HUES48 (cell line): Measurements from ENCODE around the gene LRBA.
"Not testable (repeated sequence)": the region's sequence is repeated elsewhere in the genome, so short reads cannot be mapped to it uniquely, and the experiment has no call there.

Experiments used
- H3K27ac ChIP-seq: one replicate; pipeline ENCODE4 v1.7.0; 2013; ENCODE audit warnings: low read depth, low read length, inconsistent platforms
- H3K27me3 ChIP-seq: 2 replicates; pipeline ENCODE4 v1.6.1; 2013; ENCODE audit warnings: mild to moderate bottlenecking, low read length; ENCODE audit not compliant: control insufficient read depth, insufficient read depth
- H3K36me3 ChIP-seq: 2 replicates; pipeline ENCODE4 v1.6.1; 2013; ENCODE audit warnings: low read length; ENCODE audit not compliant: control insufficient read depth, insufficient read depth
- H3K4me1 ChIP-seq: 2 replicates; pipeline ENCODE4 v1.6.1; 2013; ENCODE audit warnings: mild to moderate bottlenecking, low read length; ENCODE audit not compliant: control insufficient read depth, insufficient read depth
- H3K4me3 ChIP-seq: 2 replicates; pipeline ENCODE4 v1.5.1; 2013; ENCODE audit warnings: mild to moderate bottlenecking, low read depth, low read length
- H3K9ac ChIP-seq: 2 replicates; pipeline ENCODE4 v1.6.1; 2013; ENCODE audit warnings: mild to moderate bottlenecking, low read depth, low read length, moderate library complexity
- H3K9me3 ChIP-seq: 2 replicates; pipeline ENCODE4 v1.6.1; 2013; ENCODE audit warnings: low read length; ENCODE audit not compliant: control insufficient read depth, insufficient read depth

The LRBA gene

DNA sequence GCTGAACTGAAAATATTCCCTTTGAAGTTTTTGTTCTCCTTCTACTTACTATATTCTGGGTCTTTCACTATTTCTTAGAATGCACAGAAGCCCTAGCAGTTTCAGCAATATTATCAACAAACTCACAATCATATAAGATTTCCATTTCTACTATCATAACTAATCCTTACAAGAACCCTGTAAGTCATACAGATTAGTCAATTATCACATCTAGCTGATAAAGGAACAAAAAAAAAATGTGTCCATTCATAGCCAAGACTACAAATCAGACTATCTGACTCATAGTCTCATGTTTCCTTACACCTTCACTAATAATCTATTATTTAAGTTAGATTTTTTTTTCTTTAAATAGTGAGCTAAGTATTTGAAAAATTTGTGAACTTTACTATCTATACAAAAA, 72.5 kb downstream of the LRBA start:
- no peaks in the 10 kb centered on the region for H3K9me3 ChIP-seq
- no peaks in the 10 kb centered on the region for H3K27me3 ChIP-seq
- H3K36me3 ChIP-seq: no peaks in the 10 kb centered on the region
- H3K4me1 ChIP-seq: peaks cover 17% of the 10 kb centered on the region
- H3K9ac ChIP-seq: no peak overlapping the region
- no peak overlapping the region for H3K27ac ChIP-seq
- no peak overlapping the region for H3K4me3 ChIP-seq

DNA sequence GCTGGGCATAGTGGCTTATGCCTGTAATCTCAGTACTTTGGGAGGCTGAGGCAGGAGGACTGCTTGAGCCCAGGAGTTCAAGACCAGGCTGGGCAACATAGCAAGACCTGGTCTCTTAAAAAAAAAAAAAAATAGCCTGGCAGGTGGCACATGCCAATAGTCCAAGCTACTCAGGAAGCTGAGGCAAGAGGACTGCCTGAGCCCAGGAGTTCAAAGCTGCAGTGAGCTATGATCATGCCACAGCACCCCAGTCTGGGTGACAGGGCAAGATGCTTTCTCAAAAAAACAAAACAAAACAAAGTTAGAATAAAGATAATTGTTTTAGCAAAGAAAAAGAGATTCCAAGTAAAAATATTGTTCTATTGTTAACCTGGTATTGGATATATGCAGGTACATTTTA, 75.0 kb downstream of the LRBA start:
- no peak overlapping the region for H3K4me3 ChIP-seq
- H3K9me3 ChIP-seq: no peaks in the 10 kb centered on the region
- H3K27me3 ChIP-seq: no peaks in the 10 kb centered on the region

DNA sequence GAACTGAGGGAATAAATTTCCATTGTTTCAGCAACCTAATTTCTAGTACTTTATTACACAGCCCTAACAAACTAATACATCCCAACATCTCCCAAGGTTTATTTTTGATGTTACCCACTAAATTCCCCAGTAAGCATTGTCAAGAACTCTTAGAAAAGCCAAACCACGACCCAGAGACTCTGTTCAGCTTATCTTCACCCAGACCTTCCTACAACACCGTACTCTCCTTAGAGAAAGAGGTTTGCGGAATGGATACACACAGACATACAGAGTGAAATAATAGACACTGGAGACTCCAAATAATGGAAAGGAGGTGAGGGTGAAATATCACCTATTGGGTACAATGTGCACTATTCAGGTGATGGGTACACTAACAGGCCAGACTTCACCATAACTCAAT, 75.6 kb downstream of the LRBA start:
- Histone ChIP-seq H3K4me1 (peaks cover 15% of the 10 kb centered on the region), H3K27me3 (no peaks in the 10 kb centered on the region), H3K9me3 (no peaks in the 10 kb centered on the region), H3K4me3 (no peak overlapping the region), H3K36me3 (no peaks in the 10 kb centered on the region), H3K27ac (no peak overlapping the region), H3K9ac (no peak overlapping the region)

More for the DNA sequence above, 75.0 kb downstream of the LRBA start:
- Histone ChIP-seq H3K36me3 (no peaks in the 10 kb centered on the region), H3K4me1 (peaks cover 15% of the 10 kb centered on the region), H3K27ac (no peak overlapping the region), H3K9ac (no peak overlapping the region)

DNA sequence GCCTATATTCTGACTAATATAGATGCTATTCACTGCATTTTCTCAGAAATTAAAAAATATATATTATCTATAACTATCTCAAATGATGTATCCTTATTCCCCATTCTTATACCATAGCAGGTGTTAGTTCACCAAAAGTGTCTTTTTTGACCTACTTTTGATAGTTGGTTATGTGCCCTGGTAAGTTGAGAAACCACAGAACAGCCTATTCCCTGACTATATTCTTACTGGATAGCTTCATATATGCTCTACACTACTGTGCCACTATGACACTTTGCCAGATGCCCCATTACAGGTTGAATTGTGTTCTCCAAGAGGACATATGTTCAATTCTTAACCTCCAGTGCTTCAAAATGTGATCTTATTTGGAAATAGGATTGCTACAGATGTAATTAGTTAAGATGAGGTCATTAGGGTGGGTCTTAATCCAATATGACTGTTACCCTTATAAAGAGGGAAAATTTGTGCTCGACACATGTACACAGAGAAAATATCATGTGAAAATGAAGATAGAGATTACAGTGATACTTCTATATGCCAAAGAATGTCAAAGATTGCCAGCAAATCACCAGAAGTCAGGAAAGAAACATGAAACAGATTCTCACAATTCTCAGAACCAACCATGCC, 76.1 kb downstream of the LRBA start:
- H3K4me3 ChIP-seq: no peak overlapping the region
- H3K27me3 ChIP-seq: no peaks in the 10 kb centered on the region
- H3K36me3 ChIP-seq: no peaks in the 10 kb centered on the region
- H3K9me3 ChIP-seq: no peaks in the 10 kb centered on the region
- peak overlapping the region; percentile 65 for H3K27ac ChIP-seq
- H3K4me1 ChIP-seq: peaks cover 15% of the 10 kb centered on the region
- no peak overlapping the region for H3K9ac ChIP-seq

DNA sequence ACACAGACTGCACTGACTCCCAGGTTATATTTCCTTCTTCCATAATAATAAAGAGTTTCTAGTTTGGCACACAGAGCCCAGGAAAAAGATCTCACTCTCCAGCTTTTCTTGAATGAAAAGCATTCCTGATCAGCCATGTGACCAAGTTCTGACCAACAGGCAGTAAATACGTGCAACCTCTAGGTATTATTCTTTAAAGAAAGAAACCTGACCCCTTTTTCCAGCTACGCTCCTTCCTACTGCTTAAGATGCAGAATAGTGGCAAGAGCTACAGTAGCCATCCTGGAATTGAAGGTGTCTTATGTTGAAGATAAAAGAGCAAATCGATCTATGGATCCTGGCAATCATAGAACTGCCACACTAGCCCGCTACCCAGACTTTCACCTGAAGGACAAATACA, 76.7 kb downstream of the LRBA start:
- Histone ChIP-seq H3K27ac (peak overlapping the region; percentile 66), H3K4me3 (no peak overlapping the region), H3K9me3 (no peaks in the 10 kb centered on the region), H3K4me1 (peaks cover 15% of the 10 kb centered on the region), H3K36me3 (no peaks in the 10 kb centered on the region), H3K27me3 (no peaks in the 10 kb centered on the region), H3K9ac (0 out of 2 replicates have a peak overlapping the region, but pooled peaks have one; percentile 30)

DNA sequence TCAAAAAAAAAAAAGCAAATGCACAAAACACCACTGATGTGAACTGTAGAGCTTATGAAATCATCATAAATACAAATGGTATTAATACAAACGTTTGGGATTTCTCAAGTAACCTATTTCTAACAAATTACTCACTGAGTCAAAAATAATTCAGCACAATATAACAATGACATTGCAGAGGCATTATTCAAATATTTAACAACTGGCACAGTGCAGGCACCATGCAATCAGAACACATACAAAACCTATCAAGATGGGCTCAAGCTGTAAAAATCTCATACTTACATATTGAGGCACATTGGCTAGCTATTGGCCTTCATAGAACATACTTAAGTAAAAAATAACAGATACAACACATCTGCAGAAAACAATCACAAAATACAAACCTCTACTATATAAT, 81.1 kb downstream of the LRBA start:
- no peaks in the 10 kb centered on the region for H3K9me3 ChIP-seq
- no peak overlapping the region for H3K9ac ChIP-seq
- H3K27me3 ChIP-seq: no peaks in the 10 kb centered on the region
- H3K4me1 ChIP-seq: peaks cover 12% of the 10 kb centered on the region
- no peak overlapping the region for H3K27ac ChIP-seq
- H3K36me3 ChIP-seq: no peaks in the 10 kb centered on the region
- no peak overlapping the region for H3K4me3 ChIP-seq

DNA sequence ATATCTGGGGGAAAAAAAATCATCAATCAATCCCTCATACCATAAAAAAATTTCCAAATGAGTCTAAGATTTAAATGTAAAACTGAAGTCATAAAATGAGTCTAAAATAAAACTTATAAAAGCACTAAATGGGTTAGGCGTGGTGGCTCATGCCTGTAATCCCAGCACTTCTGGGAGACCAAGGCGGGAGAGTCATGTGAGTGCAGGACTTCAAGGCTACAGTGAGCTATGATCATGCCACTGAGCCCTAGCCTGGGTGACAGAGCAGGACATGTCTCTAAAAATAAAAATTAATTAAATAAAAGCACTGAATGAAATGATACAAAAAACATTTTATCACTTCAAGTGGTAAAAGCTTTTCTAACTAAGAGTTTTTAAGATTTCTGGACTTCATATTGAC, 83.3 kb downstream of the LRBA start:
- Histone ChIP-seq H3K4me1 (no peaks in the 10 kb centered on the region; the same call in 1 of the 2 replicates), H3K27ac (no peak overlapping the region), H3K9me3 (no peaks in the 10 kb centered on the region), H3K27me3 (no peaks in the 10 kb centered on the region), H3K36me3 (peaks cover 9% of the 10 kb centered on the region; the same call in 1 of the 2 replicates), H3K9ac (no peak overlapping the region), H3K4me3 (no peak overlapping the region)

DNA sequence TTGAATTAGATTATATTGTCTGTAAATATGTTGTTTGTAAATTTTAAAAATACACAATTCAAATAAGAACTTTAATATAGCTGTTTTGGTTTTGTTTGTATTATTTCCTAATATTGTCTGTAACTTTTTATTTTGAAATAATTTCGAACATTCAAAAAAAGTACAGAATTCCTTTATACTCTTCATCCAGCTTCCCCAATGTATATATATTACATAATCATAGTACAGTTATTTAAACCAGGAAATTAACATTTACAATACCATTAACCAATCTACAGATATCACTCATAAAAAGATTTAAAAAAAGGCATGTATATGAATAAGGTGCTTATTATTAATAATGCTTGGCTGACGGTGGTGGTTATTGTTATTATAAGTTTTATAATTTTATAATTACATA, 84.1 kb downstream of the LRBA start:
- H3K9me3 ChIP-seq: no peaks in the 10 kb centered on the region
- H3K27ac ChIP-seq: no peak overlapping the region
- no peak overlapping the region for H3K9ac ChIP-seq
- H3K4me3 ChIP-seq: no peak overlapping the region
- no peaks in the 10 kb centered on the region for H3K27me3 ChIP-seq
- H3K4me1 ChIP-seq: no peaks in the 10 kb centered on the region; the same call in 1 of the 2 replicates
- peaks cover 9% of the 10 kb centered on the region; the same call in 1 of the 2 replicates for H3K36me3 ChIP-seq

DNA sequence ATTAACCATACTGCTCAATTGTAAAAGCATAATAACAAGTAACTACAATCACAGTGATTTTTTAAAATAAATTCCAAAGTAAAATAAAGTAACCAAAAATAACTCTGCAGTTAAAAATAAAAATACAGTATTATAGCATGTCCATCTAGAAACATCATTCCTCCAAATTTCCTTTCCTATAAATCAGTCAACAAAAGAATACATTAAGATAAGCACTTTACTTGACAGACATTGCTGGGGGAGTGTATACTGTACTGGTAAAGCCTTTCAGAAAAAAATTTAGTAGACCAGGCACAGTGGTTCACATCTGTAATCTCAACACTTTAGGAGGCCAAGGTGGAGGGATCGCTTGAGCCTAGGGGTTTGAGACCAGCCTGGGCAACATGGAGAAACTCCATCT, 91.1 kb downstream of the LRBA start:
- H3K36me3 ChIP-seq: peaks cover 33% of the 10 kb centered on the region
- no peak overlapping the region for H3K4me3 ChIP-seq
- no peak overlapping the region for H3K27ac ChIP-seq
- no peak overlapping the region for H3K9ac ChIP-seq
- H3K27me3 ChIP-seq: no peaks in the 10 kb centered on the region
- no peaks in the 10 kb centered on the region for H3K9me3 ChIP-seq
- H3K4me1 ChIP-seq: no peaks in the 10 kb centered on the region; the same call in 1 of the 2 replicates

DNA sequence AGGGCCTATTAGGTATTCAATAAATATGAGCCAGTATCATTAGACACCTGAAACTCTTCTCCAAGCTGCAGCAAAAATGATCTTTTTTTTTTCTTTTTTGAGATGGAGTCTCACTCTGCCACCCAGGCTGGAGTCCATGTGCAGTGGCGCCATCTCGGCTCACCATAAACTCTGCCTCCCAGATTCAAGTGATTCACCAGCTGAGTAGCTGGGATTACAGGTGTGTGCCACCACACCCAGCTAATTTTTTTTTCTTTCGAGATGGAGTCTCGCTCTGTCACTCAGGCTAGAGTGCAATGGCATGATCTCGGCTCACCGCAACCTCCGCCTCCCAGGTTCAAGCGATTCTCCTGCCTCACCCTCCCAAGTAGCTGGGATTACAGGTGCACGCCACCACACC, 93.6 kb downstream of the LRBA start:
- H3K27ac ChIP-seq, H3K9me3 ChIP-seq, H3K4me3 ChIP-seq, H3K4me1 ChIP-seq, H3K9ac ChIP-seq, H3K27me3 ChIP-seq: not testable (repeated sequence)
- peaks cover 32% of the 10 kb centered on the region for H3K36me3 ChIP-seq

DNA sequence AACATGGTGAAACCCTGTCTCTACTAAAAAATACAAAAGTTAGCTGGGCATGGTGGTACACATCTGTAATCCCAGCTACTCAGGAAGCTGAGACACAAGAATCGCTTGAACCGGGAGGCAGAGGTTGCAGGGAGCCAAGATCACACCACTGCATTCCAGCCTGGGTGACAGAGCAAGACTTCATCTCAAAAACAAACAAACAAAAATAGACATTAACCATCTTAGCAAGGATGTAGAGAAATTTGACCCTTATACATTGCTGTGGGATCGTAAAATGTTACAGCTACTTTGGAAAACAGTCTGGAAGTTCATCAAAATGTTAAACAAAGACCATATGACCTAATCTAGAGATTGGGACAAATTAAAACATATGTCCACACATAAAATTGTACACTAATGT, 96.5 kb downstream of the LRBA start:
- H3K4me3 ChIP-seq, H3K9ac ChIP-seq, H3K9me3 ChIP-seq, H3K27me3 ChIP-seq, H3K4me1 ChIP-seq, H3K27ac ChIP-seq: not testable (repeated sequence)
- peaks cover 52% of the 10 kb centered on the region for H3K36me3 ChIP-seq
